ENCODE data around the gene TRDN.

DNA sequence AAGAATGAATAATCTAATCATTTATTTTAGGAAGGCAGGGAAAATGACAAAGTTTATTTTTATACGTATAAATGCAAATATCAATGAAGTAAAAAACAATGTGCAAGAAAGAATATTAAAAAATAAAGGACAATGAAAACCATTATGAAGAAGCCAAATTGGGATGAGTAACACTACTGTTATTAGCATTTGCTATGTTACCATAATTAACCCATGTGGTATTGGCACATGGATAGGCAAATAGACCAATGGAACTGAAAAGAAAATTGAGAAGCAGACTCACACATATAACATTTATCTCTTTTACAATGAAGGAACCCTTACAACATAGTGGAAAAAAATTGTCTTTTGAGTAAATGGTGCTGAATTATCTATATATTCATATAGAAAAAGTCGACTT, 426.1 kb downstream of the TRDN start:
- TF ChIP-seq ZNF274 (IDR thresholded peaks at IDR 0.05; ENCODE audit: low read depth, low read length) (no peak), YY1 (IDR thresholded peaks at IDR 0.05; ENCODE audit: insufficient read depth, insufficient read length) (no peak), SUZ12 (IDR thresholded peaks at IDR 0.05; ENCODE audit: extremely low read depth, insufficient read depth, insufficient read length) (no peak)

Measured in NT2/D1 (cell line).